ENCODE results near the gene GNB1.

Gene GNB1

GRCh38 chr1:1875932-1876331, 15.0 kb downstream of the GNB1 start:
- H3K27me3 ChIP-seq (replicated peaks), result no peaks in the 10 kb centered on the region
- no peak overlapping the region for H3K4me3 ChIP-seq (ENCODE audit: low read depth, low read length)
- in situ Hi-C loops (cut with HindIII; ENCODE audit: low pct_ligation_motif_present, low sequenced_read_pairs), result no loop called here
- H3K36me3 ChIP-seq (replicated peaks), result peaks cover 50% of the 10 kb centered on the region
- H3K27ac ChIP-seq, result no peak overlapping the region
- no peak for TF ChIP-seq CTCF (IDR thresholded peaks at IDR 0.05; ENCODE audit: low read depth, low read length, missing control alignments)
- no peak for DNase-seq

- no peak overlapping the region for H3K27ac ChIP-seq
- no peaks in the 10 kb centered on the region for H3K27me3 ChIP-seq (replicated peaks)
- peaks cover 50% of the 10 kb centered on the region for H3K36me3 ChIP-seq (replicated peaks)
- in situ Hi-C loops (cut with HindIII; ENCODE audit: low pct_ligation_motif_present, low sequenced_read_pairs), result no loop called here
- no peak for TF ChIP-seq CTCF (IDR thresholded peaks at IDR 0.05; ENCODE audit: low read depth, low read length, missing control alignments)
- DNase-seq, result no peak
- no peak overlapping the region for H3K4me3 ChIP-seq (ENCODE audit: low read depth, low read length)
These were observed 16.0 kb downstream of the GNB1 start for GRCh38 chr1:1874901-1875300.

GRCh38 chr1:1873186-1873585, 17.7 kb downstream of the GNB1 start:
- no peak for TF ChIP-seq CTCF (IDR thresholded peaks at IDR 0.05; ENCODE audit: low read depth, low read length, missing control alignments)
- Histone ChIP-seq H3K36me3 (replicated peaks) (peaks cover 41% of the 10 kb centered on the region), H3K27ac (no peak overlapping the region), H3K4me3 (ENCODE audit: low read depth, low read length) (no peak overlapping the region), H3K27me3 (replicated peaks) (no peaks in the 10 kb centered on the region)
- in situ Hi-C loops (cut with HindIII; ENCODE audit: low pct_ligation_motif_present, low sequenced_read_pairs), result no loop called here
- DNase-seq, result no peak

DNA sequence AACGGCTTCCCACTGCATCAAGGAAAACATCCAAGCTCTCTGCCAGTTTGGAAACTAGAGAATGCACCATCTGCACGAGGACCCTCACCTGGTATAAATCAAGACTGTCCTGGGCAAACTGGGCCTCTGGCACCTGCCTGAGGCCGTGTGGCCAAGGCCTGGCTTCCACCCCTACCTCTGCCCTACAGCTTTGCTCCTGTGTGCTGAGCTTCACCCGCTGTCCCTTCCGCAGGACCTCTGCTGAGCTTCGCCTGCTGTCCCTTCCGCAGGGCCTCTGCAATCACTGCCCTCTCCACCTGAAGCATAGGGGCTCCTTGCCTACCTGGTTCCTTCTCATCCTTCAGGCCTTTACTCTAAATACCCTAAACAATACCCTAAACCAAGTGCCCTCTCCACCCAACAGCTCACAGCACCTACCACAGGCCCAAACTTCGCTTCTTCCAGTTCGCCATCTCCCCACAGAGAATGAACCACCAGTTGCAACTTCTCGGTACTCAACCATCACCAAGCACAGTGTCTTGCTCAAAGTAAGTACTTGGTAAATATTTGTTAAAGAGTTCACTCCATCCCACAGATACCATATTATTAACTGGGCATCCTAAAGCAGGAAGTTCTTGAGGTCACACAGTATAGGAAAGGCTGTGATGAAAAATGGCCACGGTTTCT, 18.4 kb downstream of the GNB1 start:
- in situ Hi-C loops (cut with HindIII; ENCODE audit: low pct_ligation_motif_present, low sequenced_read_pairs), result no loop called here

DNA sequence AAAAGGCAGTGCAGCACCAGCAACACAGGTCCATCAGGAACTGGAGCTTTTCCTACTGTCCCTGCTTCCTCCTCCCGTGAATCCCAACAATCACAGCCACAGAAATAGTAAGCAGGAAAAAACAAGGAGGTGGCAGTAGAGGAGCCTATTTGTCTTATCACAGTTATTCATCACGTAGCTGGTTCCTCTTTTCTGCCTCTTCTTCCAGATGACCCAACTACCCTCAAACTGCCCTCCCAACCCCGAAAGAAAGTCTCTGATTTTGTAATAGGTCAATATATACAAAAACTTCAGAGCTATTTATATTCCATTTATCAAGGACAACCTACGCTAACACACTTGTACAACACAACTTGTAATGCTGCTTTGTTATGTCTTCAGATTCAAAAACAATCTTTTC, 21.4 kb downstream of the GNB1 start:
- DNase-seq, result no peak
- in situ Hi-C loops (cut with HindIII; ENCODE audit: low pct_ligation_motif_present, low sequenced_read_pairs), result no loop called here
- Histone ChIP-seq H3K27ac (no peak overlapping the region), H3K27me3 (replicated peaks) (no peaks in the 10 kb centered on the region), H3K36me3 (replicated peaks) (peaks cover 20% of the 10 kb centered on the region), H3K4me3 (ENCODE audit: low read depth, low read length) (no peak overlapping the region)
- no peak for TF ChIP-seq CTCF (IDR thresholded peaks at IDR 0.05; ENCODE audit: low read depth, low read length, missing control alignments)

More for the DNA sequence above, 18.4 kb downstream of the GNB1 start:
- Histone ChIP-seq H3K36me3 (replicated peaks) (peaks cover 38% of the 10 kb centered on the region), H3K27me3 (replicated peaks) (no peaks in the 10 kb centered on the region), H3K4me3 (ENCODE audit: low read depth, low read length) (no peak overlapping the region), H3K27ac (no peak overlapping the region)
- TF ChIP-seq CTCF (IDR thresholded peaks at IDR 0.05; ENCODE audit: low read depth, low read length, missing control alignments), result no peak
- no peak for DNase-seq

GRCh38 chr1:1867164-1867563, 23.7 kb downstream of the GNB1 start:
- Histone ChIP-seq H3K27me3 (replicated peaks) (no peaks in the 10 kb centered on the region), H3K4me3 (ENCODE audit: low read depth, low read length) (no peak overlapping the region), H3K27ac (no peak overlapping the region), H3K36me3 (replicated peaks) (peaks cover 7% of the 10 kb centered on the region)
- in situ Hi-C loops (cut with HindIII; ENCODE audit: low pct_ligation_motif_present, low sequenced_read_pairs), result no loop called here
- no peak for DNase-seq
- TF ChIP-seq CTCF (IDR thresholded peaks at IDR 0.05; ENCODE audit: low read depth, low read length, missing control alignments), result no peak
